H54 (cell line): ENCODE data around the gene FSCN2.

Source experiments
- DNase-seq: peaks from one replicate; pipeline ENCODE4 v3.0.0; 2011; ENCODE audit warnings: low spot score, mixed read lengths; ENCODE audit not compliant: insufficient read length
- FAIRE-seq: peaks from 3 replicates; lab custom pipeline; 2011; peaks lifted over from hg19 to GRCh38; lab: Jason Lieb, UNC
- POLR2A ChIP-seq: IDR thresholded peaks from 2 replicates; pipeline ENCODE4 v1.6.1; 2011; ENCODE audit warnings: low read depth, mild to moderate bottlenecking, low read length

FSCN2 gene

DNA sequence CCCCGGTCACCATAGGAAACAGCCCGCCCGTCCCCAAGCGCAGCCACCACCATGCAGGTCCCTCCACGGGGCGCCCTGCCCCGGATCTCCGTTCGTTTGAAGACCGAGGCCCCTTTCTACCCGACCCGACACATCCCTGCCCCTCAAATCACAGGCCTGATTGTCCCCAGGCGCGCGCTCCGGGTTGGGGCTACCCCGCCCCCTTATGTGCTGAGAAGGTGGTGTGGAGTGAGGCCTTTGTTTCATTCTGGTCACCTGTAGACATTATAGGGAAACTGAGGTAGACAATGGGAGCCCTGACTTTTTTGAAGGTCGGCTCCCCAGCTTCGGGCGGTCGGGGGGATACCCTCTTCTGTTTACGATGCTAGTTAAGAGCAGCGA, 14.8 kb upstream of the FSCN2 start:
- TF ChIP-seq POLR2A: no peak
- no peak for DNase-seq
- no peak for FAIRE-seq

DNA sequence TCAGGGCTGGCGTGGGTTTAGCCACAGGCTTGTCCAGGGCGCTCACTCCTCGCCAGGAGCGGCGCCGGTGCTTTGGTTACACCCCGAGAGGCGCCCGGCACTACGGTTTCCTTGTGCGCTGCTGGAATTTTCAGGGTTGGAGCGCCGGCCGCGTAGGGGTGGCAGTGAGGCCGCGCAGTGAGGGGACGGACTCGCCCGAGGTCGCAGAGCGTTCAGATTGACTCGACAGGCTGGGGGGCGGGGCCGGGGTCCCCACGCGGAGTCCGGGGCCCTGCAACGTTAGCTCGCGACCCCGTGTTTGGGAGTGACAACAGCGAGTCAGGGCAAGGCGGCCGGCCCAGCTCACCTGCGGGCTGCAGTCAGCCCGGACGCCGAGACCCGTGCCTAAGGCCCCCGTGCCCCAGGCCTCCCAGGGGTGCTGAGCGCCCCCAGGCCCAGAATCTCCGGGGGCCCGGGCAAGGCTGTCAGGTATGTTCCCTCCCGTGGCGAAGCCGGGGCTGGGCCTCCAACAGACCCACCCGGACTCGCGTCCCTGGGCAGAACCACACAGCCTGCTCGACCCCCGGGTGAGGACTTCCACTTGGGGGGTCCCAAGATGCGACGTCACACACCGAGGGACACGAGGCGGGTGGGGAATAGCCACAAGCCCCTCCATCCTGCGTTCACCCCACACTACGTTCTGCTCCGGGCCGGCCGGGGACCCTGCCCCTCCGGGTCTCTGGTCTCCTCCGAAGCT, 14.3 kb upstream of the FSCN2 start:
- DNase-seq (no peak), FAIRE-seq (no peak)
- TF ChIP-seq POLR2A: no peak; the same call in 1 of the 2 replicates

DNA sequence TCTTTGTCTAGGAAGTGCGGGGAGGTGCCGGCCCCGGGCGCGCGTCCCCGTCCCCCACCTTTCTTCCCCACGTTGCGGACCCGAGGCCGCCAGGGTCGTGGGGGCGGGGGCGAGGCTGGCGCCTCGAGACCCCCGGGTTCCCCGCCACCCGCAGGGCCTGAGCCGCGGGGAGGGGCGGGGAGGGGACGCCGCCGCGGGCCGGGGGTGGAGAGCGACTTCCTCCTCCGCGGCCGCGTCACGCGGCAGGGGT, 13.8 kb upstream of the FSCN2 start:
- DNase-seq (no peak), FAIRE-seq (no peak)
- no peak for TF ChIP-seq POLR2A

DNA sequence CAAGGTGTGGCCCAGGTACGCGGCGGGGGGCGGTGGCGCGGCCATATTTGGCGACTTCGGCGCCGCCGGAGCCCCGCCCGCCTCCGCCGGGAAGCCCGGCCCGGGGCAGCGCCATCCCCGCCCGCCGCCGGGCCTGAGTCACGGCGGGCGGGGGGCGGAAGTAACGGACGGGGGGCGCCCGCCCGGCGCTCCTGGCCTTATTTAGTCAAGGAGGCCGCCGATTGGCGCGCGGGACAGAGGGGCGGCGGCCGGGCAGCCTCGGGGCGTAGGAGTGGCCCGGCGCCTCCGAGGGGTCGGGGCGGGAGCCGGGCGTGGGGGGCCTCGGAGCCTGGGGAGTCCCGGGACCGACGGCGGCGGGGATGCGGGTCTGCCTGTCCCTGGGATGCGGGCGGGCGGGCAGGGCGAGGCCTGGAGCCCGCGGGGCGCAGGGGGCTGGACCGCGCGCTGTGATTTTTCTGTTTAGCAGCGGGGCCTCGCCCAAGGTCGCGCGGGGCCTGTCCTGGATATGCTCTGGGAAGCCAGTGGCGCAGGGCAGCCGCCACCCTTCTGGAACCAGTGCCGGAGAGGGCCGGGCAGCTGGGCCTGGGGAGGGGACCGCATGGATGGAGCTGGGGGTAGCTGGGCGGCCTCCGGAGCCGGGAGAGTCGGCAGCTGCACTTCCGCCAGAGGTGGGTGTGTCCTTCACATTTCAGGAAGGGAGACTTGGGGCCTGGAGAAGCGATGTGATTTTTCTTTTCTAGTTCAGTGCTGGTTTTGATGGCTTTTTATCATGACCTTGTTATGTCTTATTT, 13.2 kb upstream of the FSCN2 start:
- TF ChIP-seq POLR2A: peak; percentile 34
- DNase-seq: peak; percentile 89
- no peak for FAIRE-seq

DNA sequence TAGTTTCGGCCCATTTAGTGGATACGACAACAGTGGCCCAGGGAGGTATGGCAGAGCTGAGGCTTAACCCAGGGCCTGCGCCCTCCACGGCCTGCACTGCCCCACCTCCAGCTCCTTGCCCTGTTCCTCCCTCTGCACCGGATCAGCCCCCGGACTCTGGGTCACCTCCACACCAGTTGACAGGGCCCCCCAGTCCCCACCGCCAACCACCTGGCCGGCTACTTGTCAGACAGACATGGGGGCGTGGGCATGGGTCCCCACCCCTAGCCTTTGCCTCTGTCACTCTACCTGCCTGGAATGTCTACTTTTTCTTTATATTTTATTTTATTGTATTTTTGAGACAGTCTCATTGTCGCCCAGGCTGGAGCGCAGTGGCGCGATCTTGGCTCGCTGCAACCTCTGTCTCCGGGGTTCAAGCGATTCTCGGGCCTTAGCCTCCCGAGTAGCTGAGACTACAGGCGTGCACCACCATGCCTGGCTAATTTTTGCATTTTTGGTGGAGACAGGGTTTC, 12.6 kb upstream of the FSCN2 start:
- DNase-seq (no peak), FAIRE-seq (no peak)
- no peak for TF ChIP-seq POLR2A

DNA sequence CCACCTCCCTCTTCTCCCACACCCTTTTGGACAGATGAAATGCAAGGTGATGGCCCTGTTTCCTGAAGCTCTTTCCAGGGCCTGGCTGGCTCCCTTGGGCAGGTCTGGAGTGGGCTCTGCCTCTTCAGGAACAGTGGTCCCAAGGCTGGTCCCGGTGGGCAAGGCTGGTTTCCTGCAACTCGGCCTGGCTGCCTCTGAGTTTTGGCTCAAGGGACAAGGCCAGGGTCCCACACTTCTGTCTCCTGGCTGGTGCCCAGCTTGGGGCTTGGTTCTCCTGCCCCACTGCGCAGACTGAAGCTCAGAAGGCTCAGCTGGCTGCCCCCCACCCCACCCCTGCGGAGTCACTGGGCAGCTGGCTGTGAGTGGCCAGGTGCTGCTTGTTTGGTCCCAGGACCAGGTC, 11.7 kb upstream of the FSCN2 start:
- no peak for FAIRE-seq
- 0 out of 2 replicates have a peak, but pooled peaks have one; percentile 18 for TF ChIP-seq POLR2A
- no peak for DNase-seq

DNA sequence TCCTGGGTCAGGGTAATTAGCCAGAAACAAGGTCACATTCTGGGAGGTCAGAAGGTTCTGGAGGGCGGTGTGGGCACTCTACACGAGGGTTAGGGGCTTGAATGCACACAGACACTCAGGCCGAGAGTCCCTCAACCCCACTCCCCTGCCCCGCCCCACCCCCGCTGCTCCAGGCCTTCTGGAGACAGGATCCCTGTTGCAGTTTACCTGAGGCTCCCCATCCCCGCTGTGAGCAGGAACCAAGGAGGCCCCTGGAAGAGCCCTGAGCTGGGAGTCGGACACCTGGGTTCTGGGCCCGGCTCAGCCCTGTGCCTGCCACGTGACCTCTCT, 11.2 kb upstream of the FSCN2 start:
- DNase-seq: no peak
- no peak for FAIRE-seq
- no peak for TF ChIP-seq POLR2A

DNA sequence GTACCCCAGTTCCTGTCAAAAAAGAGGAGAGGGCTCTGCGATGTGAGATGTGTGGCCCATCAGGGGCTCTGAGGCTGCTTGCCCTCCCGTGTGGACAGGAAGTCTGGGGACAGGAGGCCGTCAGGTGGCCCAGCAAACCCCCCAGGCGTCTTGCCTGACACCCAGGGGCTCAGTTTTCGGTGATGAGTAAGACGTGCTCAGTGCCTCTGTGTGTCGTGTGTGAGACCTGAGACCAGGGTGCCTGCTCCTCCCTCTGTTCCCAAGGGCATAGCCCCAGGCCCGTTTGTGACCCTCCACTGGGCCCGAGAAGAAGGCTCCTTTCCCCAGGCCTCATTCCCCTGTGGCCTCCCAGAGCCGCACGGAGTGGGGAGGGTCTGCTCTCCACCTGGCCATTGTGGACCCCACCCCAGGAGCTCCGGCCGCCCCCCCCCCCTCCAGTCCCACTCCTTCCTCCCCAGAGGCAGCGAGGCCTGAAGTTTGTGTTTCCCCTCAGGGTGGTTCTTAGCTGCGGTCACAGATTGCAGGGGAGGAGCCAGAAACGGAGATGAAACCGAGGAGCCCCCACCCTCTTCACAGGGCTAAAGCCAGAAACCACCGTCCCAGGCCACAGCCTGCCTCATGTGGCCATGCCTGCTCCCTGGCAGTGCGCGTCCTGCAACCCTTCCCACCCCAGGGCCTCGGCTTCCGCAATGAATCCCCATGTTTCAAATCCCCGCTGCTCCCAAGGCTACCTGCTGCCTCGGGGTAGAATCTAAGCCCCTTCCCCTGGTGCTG, 10.7 kb upstream of the FSCN2 start:
- no peak for DNase-seq
- FAIRE-seq: no peak
- TF ChIP-seq POLR2A: no peak

DNA sequence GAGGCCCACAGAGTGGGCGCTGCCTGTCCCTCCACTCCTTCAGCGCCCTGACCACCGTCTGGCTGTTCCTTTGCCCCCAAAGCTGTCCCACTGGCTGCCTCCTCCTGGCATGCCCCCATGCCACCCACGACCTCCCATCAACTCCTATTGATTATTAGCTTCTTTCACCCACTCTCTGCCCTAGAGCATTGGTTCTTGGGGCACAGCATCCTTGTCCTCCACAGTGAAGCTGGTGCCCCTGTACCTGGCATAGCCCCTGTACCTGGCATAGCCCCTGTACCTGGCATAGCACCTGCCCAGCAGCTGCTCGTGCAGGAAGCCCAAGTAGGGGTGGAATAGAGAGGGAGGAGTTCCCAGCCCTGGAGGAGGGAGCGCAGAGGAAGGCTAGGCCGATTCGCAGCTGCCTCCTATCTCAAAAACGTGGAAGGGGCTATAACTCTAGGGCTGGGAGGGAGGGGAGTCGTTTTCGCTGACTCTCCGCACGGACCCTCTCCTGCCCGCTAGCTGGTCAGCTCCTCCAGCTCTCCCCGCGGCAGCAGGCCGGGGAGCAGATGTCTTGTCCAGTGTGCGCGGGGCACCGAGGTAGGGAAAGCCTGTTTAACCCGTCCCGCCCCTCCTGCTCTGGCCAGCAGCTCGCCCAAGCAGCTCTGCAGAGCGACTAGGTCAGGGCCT, 9.9 kb upstream of the FSCN2 start:
- TF ChIP-seq POLR2A: no peak
- no peak for FAIRE-seq

DNA sequence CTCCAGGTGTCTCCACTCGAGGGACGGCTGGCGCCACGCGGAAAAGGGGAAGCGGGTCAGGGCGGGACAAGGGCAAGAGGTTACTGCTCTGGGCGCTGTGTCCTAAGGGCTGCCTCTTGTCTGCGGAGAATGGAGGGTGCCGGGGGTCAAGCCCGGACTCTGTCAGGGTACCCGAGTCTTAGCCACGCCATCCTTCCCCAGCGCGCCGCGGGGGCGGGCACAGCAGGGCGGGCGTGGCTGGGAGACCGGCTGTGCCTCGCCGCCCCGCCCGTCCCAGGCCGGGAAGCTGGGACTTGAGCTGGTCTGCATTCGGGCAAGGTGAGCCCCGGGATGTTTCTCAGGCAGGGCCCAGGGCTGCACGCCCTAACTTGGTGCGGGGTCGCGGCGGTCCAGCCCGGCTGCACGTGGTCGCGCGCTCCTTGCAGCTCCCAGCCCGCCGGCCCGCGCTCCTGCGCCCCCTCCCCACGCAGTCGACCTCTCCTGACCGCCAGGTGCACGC, 9.3 kb upstream of the FSCN2 start:
- DNase-seq: no peak
- no peak for TF ChIP-seq POLR2A
- no peak for FAIRE-seq

More for the DNA sequence above, 9.9 kb upstream of the FSCN2 start:
- no peak for DNase-seq

DNA sequence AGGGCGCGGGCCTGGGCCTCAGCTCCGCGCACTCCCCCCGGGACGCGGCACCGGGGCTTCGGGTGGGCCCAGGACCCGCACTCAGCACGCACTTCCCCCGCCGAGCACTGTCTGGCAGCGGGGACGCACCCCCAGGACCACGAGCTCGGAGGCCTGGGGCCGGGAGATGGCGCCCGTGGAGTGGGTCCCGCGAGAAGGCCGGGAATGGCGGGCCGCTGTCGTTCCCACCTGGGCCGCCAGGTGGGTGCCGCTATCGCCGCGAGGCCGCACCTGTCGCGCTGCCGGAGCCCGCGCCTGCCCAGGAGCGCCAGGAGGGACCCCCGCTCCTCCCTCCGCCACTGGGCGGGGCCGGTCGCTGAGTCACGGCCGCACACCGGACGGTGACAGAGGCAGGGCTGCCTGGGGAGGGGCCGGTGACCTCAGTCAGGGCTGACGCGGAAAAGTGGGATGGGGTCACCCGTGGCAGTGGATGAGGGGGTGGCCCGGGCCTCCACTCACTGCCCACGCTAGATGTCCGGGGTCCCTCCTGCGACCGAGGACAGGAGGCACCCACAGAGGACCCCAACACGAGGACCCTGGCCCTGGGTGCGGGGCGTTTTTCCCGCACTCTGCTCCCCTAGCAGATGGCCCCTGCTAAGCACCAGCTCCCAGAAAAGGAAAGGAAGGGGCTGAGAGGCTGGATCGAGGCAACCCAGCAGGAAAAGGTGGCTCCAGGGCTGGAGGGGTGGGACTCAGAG, 8.7 kb upstream of the FSCN2 start:
- TF ChIP-seq POLR2A: no peak
- FAIRE-seq: no peak

DNA sequence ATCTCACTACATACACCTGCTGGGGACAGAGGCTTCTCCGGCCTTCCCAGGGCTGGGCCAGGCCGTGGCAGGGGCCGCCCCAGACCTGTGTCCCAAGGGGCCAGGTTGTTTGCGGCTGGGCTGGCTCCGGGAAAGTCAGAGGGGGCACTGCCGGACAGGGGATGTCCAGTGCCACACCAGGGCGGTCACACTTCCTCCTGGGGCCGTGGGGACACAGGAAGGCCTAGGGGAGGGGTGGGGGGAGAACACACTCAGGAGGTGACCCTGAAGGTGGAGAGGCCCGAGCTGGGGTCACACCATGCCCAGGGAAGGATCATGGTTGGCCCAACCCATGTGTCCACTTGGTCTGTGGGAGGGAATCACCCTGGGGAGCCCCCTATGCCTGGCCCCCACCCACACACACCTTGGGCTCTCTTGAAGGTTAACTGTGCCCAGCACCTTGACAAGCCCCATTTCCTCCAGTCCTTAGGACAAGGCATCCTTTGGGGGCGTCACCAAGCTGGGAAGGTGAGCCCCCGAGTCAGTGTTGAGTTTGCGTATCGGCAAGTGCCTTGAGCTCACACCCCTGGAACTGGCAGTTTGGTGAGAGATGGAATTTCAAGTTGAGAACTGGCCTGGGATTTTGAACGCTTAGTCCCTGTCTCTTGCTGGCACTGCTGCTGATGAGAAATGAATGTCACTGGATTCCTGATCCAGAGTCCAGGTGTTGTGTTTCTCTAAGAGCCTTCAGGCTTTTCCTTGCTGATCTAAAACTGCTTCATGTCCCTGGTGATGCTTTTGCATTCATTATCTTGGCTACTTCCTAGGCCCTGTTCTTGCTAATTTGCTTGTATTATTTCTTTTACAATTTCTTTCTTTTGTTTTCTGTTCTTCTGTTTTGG, 7.9 kb upstream of the FSCN2 start:
- TF ChIP-seq POLR2A: no peak
- DNase-seq (no peak), FAIRE-seq (no peak)

More for the DNA sequence above, 8.7 kb upstream of the FSCN2 start:
- no peak for DNase-seq
